GM12878 (cell line): Measurements from ENCODE around the gene GPR158. TPM values are rescaled to one million over a fixed set of nuclear protein-coding genes. Genes with fewer than 3 reads are reported as not detected.

Experiments used
- ATAC-seq: fragments of 200-7000 bp; cut with Tn5 transposase; 3 replicates; pipeline ENCODE4 v1.9.1; 2020; ENCODE audit warnings: mild to moderate bottlenecking, moderate library complexity
- BruUV-seq: library from RNA; stranded (reverse); fragments of 400-500 nt; replicated peaks from 2 replicates; lab custom pipeline; 2021; lab: Mats Ljungman, UMichigan
- CTCF ChIA-PET: fragments of 300-600 bp; sonication (Branson Sonifier 250); formaldehyde crosslinking; extraction: SDS; loops from one replicate; lab custom pipeline; 2021; ENCODE audit warnings: inconsistent platforms; lab: Yijun Ruan, JAX
- POLR2A ChIA-PET: fragments of 350-600 bp; formaldehyde crosslinking; extraction: SDS; loops from one replicate; lab custom pipeline; 2021; ENCODE audit warnings: inconsistent platforms; lab: Charles Lee
- RAD21 ChIA-PET: fragments of 300-600 bp; sonication (Branson Sonifier 250); formaldehyde crosslinking; loops from one replicate; lab custom pipeline; 2023; ENCODE audit warnings: antibody characterized with exemption; ENCODE audit not compliant: unreplicated experiment; lab: Charles Lee
- SMC1A ChIA-PET: fragments of 300-600 bp; sonication (Branson Sonifier 250); formaldehyde crosslinking; loops from one replicate; lab custom pipeline; 2023; ENCODE audit not compliant: unreplicated experiment, uncharacterized antibody; lab: Charles Lee
- DNase-seq: peaks from one replicate; pipeline ENCODE4 v3.0.0-alpha.2; 2011; ENCODE audit warnings: low read depth, low spot score
- FAIRE-seq: peaks from 3 replicates; lab custom pipeline; 2011; peaks lifted over from hg19 to GRCh38; lab: Jason Lieb, UNC
- H2AFZ ChIP-seq: 2 replicates; pipeline ENCODE4 v1.6.0; 2011; ENCODE audit warnings: low read depth, low read length, control low read depth; ENCODE audit not compliant: control insufficient read depth
- H3K27ac ChIP-seq: 2 replicates; pipeline ENCODE4 v1.5.1; 2011; ENCODE audit warnings: control low read depth; ENCODE audit not compliant: control insufficient read depth, insufficient read depth
- H3K27me3 ChIP-seq, 2 experiments: replicated peaks in 1 of 2; 2 replicates each; pipeline versions ENCODE4 v1.6.0 to v1.6.1; 2011; ENCODE audit warnings: low read length in 1 of 2; ENCODE audit not compliant: control insufficient read depth in 2 of 2, insufficient read depth in 2 of 2
- H3K36me3 ChIP-seq, 2 experiments: 2 replicates each; pipeline ENCODE4 v1.5.1; 2011; ENCODE audit warnings: low read length in 1 of 2; ENCODE audit not compliant: control insufficient read depth in 2 of 2, insufficient read depth in 2 of 2
- H3K4me1 ChIP-seq: 2 replicates; pipeline ENCODE4 v1.6.1; 2011; ENCODE audit warnings: mild to moderate bottlenecking, low read length, moderate library complexity, mixed read lengths; ENCODE audit not compliant: control insufficient read depth, insufficient read depth
- H3K4me2 ChIP-seq: 2 replicates; pipeline ENCODE4 v1.6.0; 2011; ENCODE audit warnings: control low read depth; ENCODE audit not compliant: control insufficient read depth, insufficient read depth
- H3K4me3 ChIP-seq: fragments of 200-600 bp; sonication (generic); 2 replicates; pipeline ENCODE4 v1.5.1; 2016
- H3K79me2 ChIP-seq: 2 replicates; pipeline ENCODE4 v1.6.0; 2011; ENCODE audit warnings: low read length; ENCODE audit not compliant: control insufficient read depth, insufficient read depth
- H3K9ac ChIP-seq: 2 replicates; pipeline ENCODE4 v1.8.0; 2011; ENCODE audit warnings: low read length, control low read depth, mixed read lengths; ENCODE audit not compliant: control insufficient read depth, insufficient read depth
- H3K9me3 ChIP-seq: replicated peaks from 3 replicates; pipeline ENCODE4 v1.5.1; 2011; ENCODE audit warnings: mild to moderate bottlenecking, low read length; ENCODE audit not compliant: control insufficient read depth, insufficient read depth
- H4K20me1 ChIP-seq: 2 replicates; pipeline ENCODE4 v1.6.0; 2011; ENCODE audit not compliant: control insufficient read depth, insufficient read depth
- BMI1 ChIP-seq: fragments of 450-650 bp; IDR thresholded peaks from 2 replicates; pipeline ENCODE4 v1.6.1; 2016; ENCODE audit warnings: mild to moderate bottlenecking, moderate library complexity, borderline replicate concordance
- DPF2 ChIP-seq: fragments of 450-650 bp; IDR thresholded peaks from 2 replicates; pipeline ENCODE4 v1.6.1; 2017; ENCODE audit warnings: mild to moderate bottlenecking
- GABPA ChIP-seq: IDR thresholded peaks from 2 replicates; pipeline ENCODE4 v1.6.1; 2014; ENCODE audit warnings: antibody characterized with exemption, low read depth, mild to moderate bottlenecking, inconsistent platforms
- HDGF ChIP-seq: fragments of 450-650 bp; IDR thresholded peaks from 2 replicates; pipeline ENCODE4 v1.6.1; 2016; ENCODE audit warnings: antibody characterized with exemption
- MTA3 ChIP-seq: IDR thresholded peaks from 2 replicates; pipeline ENCODE4 v1.6.1; 2012; ENCODE audit warnings: low read length, inconsistent platforms, borderline replicate concordance
- NBN ChIP-seq: fragments of 450-650 bp; IDR thresholded peaks from 2 replicates; pipeline ENCODE4 v1.6.1; 2016
- NFIC ChIP-seq: IDR thresholded peaks from 2 replicates; pipeline ENCODE4 v1.6.1; 2012; ENCODE audit warnings: low read depth, mild to moderate bottlenecking, inconsistent platforms, low read length, moderate library complexity
- NFXL1 ChIP-seq: fragments of 450-650 bp; IDR thresholded peaks from 2 replicates; pipeline ENCODE4 v1.6.1; 2017; ENCODE audit warnings: antibody characterized with exemption, mild to moderate bottlenecking, borderline replicate concordance
- NFYB ChIP-seq: IDR thresholded peaks from 2 replicates; pipeline ENCODE4 v1.6.1; 2011; ENCODE audit warnings: low read depth, mild to moderate bottlenecking, low read length, improper control_type of control experiment, moderate library complexity; ENCODE audit not compliant: insufficient read depth
- SMARCA5 ChIP-seq: fragments of 450-650 bp; IDR thresholded peaks from 2 replicates; pipeline ENCODE4 v1.6.1; 2017; ENCODE audit warnings: mild to moderate bottlenecking
- SRF ChIP-seq, 2 experiments: IDR thresholded peaks; 2 replicates each; pipeline ENCODE4 v1.6.1; 2011; ENCODE audit warnings: low read depth in 2 of 2, low read length in 2 of 2, mild to moderate bottlenecking in 1 of 2, moderate library complexity in 1 of 2
- TCF12 ChIP-seq: IDR thresholded peaks from 2 replicates; pipeline ENCODE4 v1.6.1; 2011; ENCODE audit warnings: low read depth, mild to moderate bottlenecking, low read length
- ZZZ3 ChIP-seq: IDR thresholded peaks from 2 replicates; pipeline ENCODE4 v1.6.1; 2011; ENCODE audit warnings: low read depth; ENCODE audit not compliant: control insufficient read depth, insufficient read length
- WGBS: methylation state at CpG from one replicate; pipeline ENCODE4 v1.1.6; 2016; ENCODE audit warnings: low lambda C conversion rate; ENCODE audit not compliant: insufficient replicate concordance, insufficient coverage; ENCODE audit errors: missing lambda C conversion rate; 5-methylcytosine and 5-hydroxymethylcytosine counted together
- in situ Hi-C: fragments of 300-500 bp; cut with MboI; formaldehyde crosslinking; loops from 9 replicates; pipeline ENCODE4 v1.14.3; 2018; ENCODE audit warnings: mixed read lengths
- intact Hi-C: fragments of 100-400 bp; cut with micrococcal nuclease; formaldehyde crosslinking; loops from one replicate; pipeline ENCODE4 v1.14.2; 2022; ENCODE audit not compliant: unreplicated experiment
- polyA plus RNA-seq, 11 experiments: library from polyadenylated mRNA; depleted of rRNA in 4 of 11; unstranded in 6 of 11; stranded (reverse) in 5 of 11; fragments of >200 nt; fragmentation: Nextera tagmentation in 4 of 11; fragmentation: Illumina TruSeq in 1 of 11; extraction: Ambion mirVana in 4 of 11; extraction: Trizol in 1 of 11; gene quantifications; 1 replicate in 1 of 11; 2 replicates in 10 of 11; pipeline versions ENCODE4 v1.2.1 to v1.2.3, GENCODE V29; 2011 to 2016; ENCODE audit warnings: inconsistent platforms in 2 of 11, missing spikeins in 2 of 11, low read depth in 1 of 11
- total RNA-seq, 4 experiments: library from RNA; depleted of rRNA in 3 of 4; stranded (reverse); fragments of >200 nt in 3 of 4; fragmentation: Illumina TruSeq in 1 of 4; extraction: Trizol in 1 of 4; gene quantifications; 2 replicates each; pipeline versions ENCODE4 v1.2.1 to v1.2.3, GENCODE V29; 2013 to 2021
- TF ChIP-seq, protein P1 (sequence below): fragments of 450-650 bp; formaldehyde crosslinking; IDR thresholded peaks from 2 replicates; pipeline ENCODE4 v1.4.0; 2020; ENCODE audit warnings: mild to moderate bottlenecking, moderate library complexity
- TF ChIP-seq, protein P2 (sequence below): IDR thresholded peaks from 2 replicates; pipeline ENCODE4 v1.6.1; 2011; ENCODE audit warnings: low read depth, mild to moderate bottlenecking, low read length, moderate library complexity, borderline replicate concordance; ENCODE audit errors: extremely low read depth
- TF ChIP-seq, protein P3 (sequence below): IDR thresholded peaks from 2 replicates; pipeline ENCODE4 v1.6.1; 2012; ENCODE audit warnings: low read depth, low read length, improper control_type of control experiment

Gene GPR158
- total and polyA plus RNA-seq, 10 of the 15 experiments (the other 5 are each of a cell fraction or from before 2014, with no cell fraction given) = not detected

- TF ChIP-seq, protein P1, sequence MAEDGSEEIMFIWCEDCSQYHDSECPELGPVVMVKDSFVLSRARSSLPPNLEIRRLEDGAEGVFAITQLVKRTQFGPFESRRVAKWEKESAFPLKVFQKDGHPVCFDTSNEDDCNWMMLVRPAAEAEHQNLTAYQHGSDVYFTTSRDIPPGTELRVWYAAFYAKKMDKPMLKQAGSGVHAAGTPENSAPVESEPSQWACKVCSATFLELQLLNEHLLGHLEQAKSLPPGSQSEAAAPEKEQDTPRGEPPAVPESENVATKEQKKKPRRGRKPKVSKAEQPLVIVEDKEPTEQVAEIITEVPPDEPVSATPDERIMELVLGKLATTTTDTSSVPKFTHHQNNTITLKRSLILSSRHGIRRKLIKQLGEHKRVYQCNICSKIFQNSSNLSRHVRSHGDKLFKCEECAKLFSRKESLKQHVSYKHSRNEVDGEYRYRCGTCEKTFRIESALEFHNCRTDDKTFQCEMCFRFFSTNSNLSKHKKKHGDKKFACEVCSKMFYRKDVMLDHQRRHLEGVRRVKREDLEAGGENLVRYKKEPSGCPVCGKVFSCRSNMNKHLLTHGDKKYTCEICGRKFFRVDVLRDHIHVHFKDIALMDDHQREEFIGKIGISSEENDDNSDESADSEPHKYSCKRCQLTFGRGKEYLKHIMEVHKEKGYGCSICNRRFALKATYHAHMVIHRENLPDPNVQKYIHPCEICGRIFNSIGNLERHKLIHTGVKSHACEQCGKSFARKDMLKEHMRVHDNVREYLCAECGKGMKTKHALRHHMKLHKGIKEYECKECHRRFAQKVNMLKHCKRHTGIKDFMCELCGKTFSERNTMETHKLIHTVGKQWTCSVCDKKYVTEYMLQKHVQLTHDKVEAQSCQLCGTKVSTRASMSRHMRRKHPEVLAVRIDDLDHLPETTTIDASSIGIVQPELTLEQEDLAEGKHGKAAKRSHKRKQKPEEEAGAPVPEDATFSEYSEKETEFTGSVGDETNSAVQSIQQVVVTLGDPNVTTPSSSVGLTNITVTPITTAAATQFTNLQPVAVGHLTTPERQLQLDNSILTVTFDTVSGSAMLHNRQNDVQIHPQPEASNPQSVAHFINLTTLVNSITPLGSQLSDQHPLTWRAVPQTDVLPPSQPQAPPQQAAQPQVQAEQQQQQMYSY (CRISPR knock-in tag) = no peak
- TF ChIP-seq DPF2 = no peak
- no peak for TF ChIP-seq SRF (IDR thresholded peaks at IDR 0.05; ENCODE audit: low read depth in 2 of 2, low read length in 2 of 2)
- no peak for TF ChIP-seq NBN
- no peak for TF ChIP-seq NFIC
- no peak for TF ChIP-seq TCF12
Measured at GRCh38 chr10:25497246-25497645, 322.4 kb downstream of the GPR158 start (continued).

- intact Hi-C loops = no loop called here
- H3K4me2 ChIP-seq = no peak overlapping the region
- RAD21 ChIA-PET = no interaction called here
- H3K79me2 ChIP-seq = no peaks in the 10 kb centered on the region
- no peaks in the 10 kb centered on the region for H3K4me1 ChIP-seq
- no peaks in the 10 kb centered on the region for H3K27me3 ChIP-seq
- SMC1A ChIA-PET = no interaction called here
- in situ Hi-C loops = no loop called here
- FAIRE-seq = no peak
- no peak for ATAC-seq
- H3K27ac ChIP-seq = no peak overlapping the region
- no peaks in the 10 kb centered on the region for H4K20me1 ChIP-seq
- DNase-seq = no peak
- no peaks in the 10 kb centered on the region for H3K9me3 ChIP-seq
- WGBS = 34% methylated on average over 5 of the region's 5 CpGs
- no peaks in the 10 kb centered on the region for H3K36me3 ChIP-seq
- CTCF ChIA-PET = no interaction called here
- BruUV-seq = no TSS peak
- no peak overlapping the region for H2AFZ ChIP-seq
- H3K4me3 ChIP-seq = no peak overlapping the region
- H3K9ac ChIP-seq = no peak overlapping the region
- POLR2A ChIA-PET = no interaction called here
- TF ChIP-seq, protein P1 (CRISPR knock-in tag) = no peak
- TF ChIP-seq HDGF (no peak), SMARCA5 (no peak), ZZZ3 (no peak), NBN (no peak), GABPA (no peak), MTA3 (no peak), BMI1 (no peak), NFYB (no peak), NFXL1 (no peak)
- TF ChIP-seq, protein P2, sequence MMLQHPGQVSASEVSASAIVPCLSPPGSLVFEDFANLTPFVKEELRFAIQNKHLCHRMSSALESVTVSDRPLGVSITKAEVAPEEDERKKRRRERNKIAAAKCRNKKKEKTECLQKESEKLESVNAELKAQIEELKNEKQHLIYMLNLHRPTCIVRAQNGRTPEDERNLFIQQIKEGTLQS = no peak
- TF ChIP-seq, protein P3, sequence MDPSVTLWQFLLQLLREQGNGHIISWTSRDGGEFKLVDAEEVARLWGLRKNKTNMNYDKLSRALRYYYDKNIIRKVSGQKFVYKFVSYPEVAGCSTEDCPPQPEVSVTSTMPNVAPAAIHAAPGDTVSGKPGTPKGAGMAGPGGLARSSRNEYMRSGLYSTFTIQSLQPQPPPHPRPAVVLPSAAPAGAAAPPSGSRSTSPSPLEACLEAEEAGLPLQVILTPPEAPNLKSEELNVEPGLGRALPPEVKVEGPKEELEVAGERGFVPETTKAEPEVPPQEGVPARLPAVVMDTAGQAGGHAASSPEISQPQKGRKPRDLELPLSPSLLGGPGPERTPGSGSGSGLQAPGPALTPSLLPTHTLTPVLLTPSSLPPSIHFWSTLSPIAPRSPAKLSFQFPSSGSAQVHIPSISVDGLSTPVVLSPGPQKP = no peak
Measured at GRCh38 chr10:25498645-25499044, 323.8 kb downstream of the GPR158 start.
